Activated T-helper 2 cell treated with anti-CD3 and anti-CD28 coated beads, Interferon-gamma antibody, Interleukin-2, Interleukin-4, amounts not matched to agents 10 μg/mL and 5 μg/mL and 100 μg/mL, durations not matched to agents 14 hours and 24 hours and 36 hours (primary cell): Measurements from ENCODE around the gene SLC9A1. TPM values are rescaled to one million over a fixed set of nuclear protein-coding genes. Genes with fewer than 3 reads are reported as not detected.

Source experiments
- DNase-seq: peaks from one replicate; pipeline ENCODE4 v3.0.0; 2021; ENCODE audit warnings: low spot score
- H3K27ac Mint-ChIP-seq: one replicate; pipeline ENCODE4 v1.8.0; 2021; ENCODE audit warnings: mixed read lengths
- H3K27me3 Mint-ChIP-seq: one replicate; pipeline ENCODE4 v1.8.0; 2021; ENCODE audit warnings: low read depth, mixed read lengths
- H3K36me3 Mint-ChIP-seq: one replicate; pipeline ENCODE4 v1.8.0; 2021; ENCODE audit warnings: low read depth, mixed read lengths
- H3K4me1 Mint-ChIP-seq: one replicate; pipeline ENCODE4 v1.8.0; 2021; ENCODE audit warnings: low read depth, mixed read lengths
- H3K4me3 Mint-ChIP-seq: one replicate; pipeline ENCODE4 v1.8.0; 2021; ENCODE audit warnings: low read depth, mild to moderate bottlenecking, moderate library complexity, mixed read lengths
- H3K9me3 Mint-ChIP-seq: one replicate; pipeline ENCODE4 v1.8.0; 2021; ENCODE audit warnings: mixed read lengths
- intact Hi-C: fragments of 100-400 bp; cut with micrococcal nuclease; formaldehyde crosslinking; loops from one replicate; pipeline ENCODE4 v1.15.1; 2023
- total RNA-seq: library from RNA; stranded (reverse); gene quantifications from 2 replicates; pipeline ENCODE4 v1.2.3, GENCODE V29; 2022

The SLC9A1 gene
- total RNA-seq, 1 donor from 2014 or later = 27.2 TPM

- H3K36me3 Mint-ChIP-seq = no peaks in the 10 kb centered on the region
- intact Hi-C loops = no loop called here
- H3K4me3 Mint-ChIP-seq = no peak overlapping the region
- no peak overlapping the region for H3K27ac Mint-ChIP-seq
- no peak for DNase-seq
- no peaks in the 10 kb centered on the region for H3K27me3 Mint-ChIP-seq
- H3K9me3 Mint-ChIP-seq = no peaks in the 10 kb centered on the region
- peaks cover 2% of the 10 kb centered on the region for H3K4me1 Mint-ChIP-seq
These were observed 32.3 kb downstream of the SLC9A1 start for GRCh38 chr1:27122652-27123051.

- Mint-ChIP-seq H3K27me3 (no peaks in the 10 kb centered on the region), H3K27ac (no peak overlapping the region)
These were observed 34.1 kb downstream of the SLC9A1 start for GRCh38 chr1:27120854-27121253.

GRCh38 chr1:27118440-27118689 lies 36.6 kb downstream of the SLC9A1 start:
- intact Hi-C loops = no loop called here

More at GRCh38 chr1:27120854-27121253, 34.1 kb downstream of the SLC9A1 start:
- Mint-ChIP-seq H3K9me3 (no peaks in the 10 kb centered on the region), H3K4me1 (peaks cover 7% of the 10 kb centered on the region), H3K4me3 (no peak overlapping the region), H3K36me3 (no peaks in the 10 kb centered on the region)
- intact Hi-C loops = no loop called here
- DNase-seq = no peak

GRCh38 chr1:27117733-27118439 lies 37.0 kb downstream of the SLC9A1 start:
- Mint-ChIP-seq H3K27ac (no peak overlapping the region), H3K9me3 (no peaks in the 10 kb centered on the region)

More at GRCh38 chr1:27118440-27118689, 36.6 kb downstream of the SLC9A1 start:
- no peak for DNase-seq
- H3K27ac Mint-ChIP-seq = no peak overlapping the region
- no peaks in the 10 kb centered on the region for H3K9me3 Mint-ChIP-seq
- H3K27me3 Mint-ChIP-seq = no peaks in the 10 kb centered on the region
- no peak overlapping the region for H3K4me3 Mint-ChIP-seq
- peaks cover 26% of the 10 kb centered on the region for H3K4me1 Mint-ChIP-seq
- peaks cover 11% of the 10 kb centered on the region for H3K36me3 Mint-ChIP-seq

GRCh38 chr1:27116697-27117096 lies 38.2 kb downstream of the SLC9A1 start:
- H3K36me3 Mint-ChIP-seq = peaks cover 21% of the 10 kb centered on the region
- H3K4me3 Mint-ChIP-seq = no peak overlapping the region
- DNase-seq = no peak
- no peaks in the 10 kb centered on the region for H3K9me3 Mint-ChIP-seq
- H3K4me1 Mint-ChIP-seq = peaks cover 36% of the 10 kb centered on the region
- no peak overlapping the region for H3K27ac Mint-ChIP-seq
- intact Hi-C loops = no loop called here
- no peaks in the 10 kb centered on the region for H3K27me3 Mint-ChIP-seq

More at GRCh38 chr1:27117733-27118439, 37.0 kb downstream of the SLC9A1 start:
- no peaks in the 10 kb centered on the region for H3K27me3 Mint-ChIP-seq
- H3K4me1 Mint-ChIP-seq = peaks cover 29% of the 10 kb centered on the region
- intact Hi-C loops = no loop called here
- DNase-seq = no peak
- H3K4me3 Mint-ChIP-seq = no peak overlapping the region
- H3K36me3 Mint-ChIP-seq = peaks cover 16% of the 10 kb centered on the region

- H3K27ac Mint-ChIP-seq = no peak overlapping the region
- H3K4me3 Mint-ChIP-seq = no peak overlapping the region
- H3K27me3 Mint-ChIP-seq = no peaks in the 10 kb centered on the region
- peaks cover 38% of the 10 kb centered on the region for H3K4me1 Mint-ChIP-seq
- intact Hi-C loops = no loop called here
- peaks cover 21% of the 10 kb centered on the region for H3K36me3 Mint-ChIP-seq
- DNase-seq = no peak
- no peaks in the 10 kb centered on the region for H3K9me3 Mint-ChIP-seq
These were observed 38.7 kb downstream of the SLC9A1 start for GRCh38 chr1:27116232-27116631.

- intact Hi-C loops = no loop called here
- Mint-ChIP-seq H3K4me1 (peaks cover 38% of the 10 kb centered on the region), H3K9me3 (no peaks in the 10 kb centered on the region), H3K36me3 (peaks cover 21% of the 10 kb centered on the region), H3K4me3 (no peak overlapping the region), H3K27me3 (no peaks in the 10 kb centered on the region), H3K27ac (no peak overlapping the region)
- DNase-seq = no peak
These were observed 40.4 kb downstream of the SLC9A1 start for GRCh38 chr1:27114546-27114945.

- H3K27ac Mint-ChIP-seq = no peak overlapping the region
- H3K4me3 Mint-ChIP-seq = no peak overlapping the region
- no peaks in the 10 kb centered on the region for H3K9me3 Mint-ChIP-seq
- intact Hi-C loops = loop anchor here (2.0 kb wide), 2 partner anchors 23 to 41 kb away; partner anchors contain the start of gene SLC9A1
- H3K4me1 Mint-ChIP-seq = peaks cover 41% of the 10 kb centered on the region
- DNase-seq = no peak
- H3K36me3 Mint-ChIP-seq = peaks cover 23% of the 10 kb centered on the region
- H3K27me3 Mint-ChIP-seq = no peaks in the 10 kb centered on the region
These were observed 41.1 kb downstream of the SLC9A1 start for GRCh38 chr1:27113861-27114260.

- no peaks in the 10 kb centered on the region for H3K27me3 Mint-ChIP-seq
- no peaks in the 10 kb centered on the region for H3K9me3 Mint-ChIP-seq
- H3K36me3 Mint-ChIP-seq = peaks cover 23% of the 10 kb centered on the region
- intact Hi-C loops = loop anchor here (2.0 kb wide), 2 partner anchors 25 to 43 kb away; partner anchors contain the start of gene SLC9A1
- no peak overlapping the region for H3K4me3 Mint-ChIP-seq
- peak; percentile 55 for DNase-seq
- H3K4me1 Mint-ChIP-seq = peaks cover 40% of the 10 kb centered on the region
- H3K27ac Mint-ChIP-seq = peak overlapping the region; percentile 85
These were observed 43.0 kb downstream of the SLC9A1 start for GRCh38 chr1:27111626-27112573.

- H3K4me3 Mint-ChIP-seq = no peak overlapping the region
- no peak for DNase-seq
- intact Hi-C loops = no loop called here
- H3K27me3 Mint-ChIP-seq = no peaks in the 10 kb centered on the region
- H3K36me3 Mint-ChIP-seq = peaks cover 25% of the 10 kb centered on the region
- no peaks in the 10 kb centered on the region for H3K9me3 Mint-ChIP-seq
- H3K27ac Mint-ChIP-seq = peak overlapping the region; percentile 28
- peaks cover 31% of the 10 kb centered on the region for H3K4me1 Mint-ChIP-seq
These were observed 45.7 kb downstream of the SLC9A1 start for GRCh38 chr1:27109103-27109822.

- H3K27me3 Mint-ChIP-seq = no peaks in the 10 kb centered on the region
- H3K4me3 Mint-ChIP-seq = no peak overlapping the region
- H3K27ac Mint-ChIP-seq = no peak overlapping the region
- peaks cover 18% of the 10 kb centered on the region for H3K36me3 Mint-ChIP-seq
- no peaks in the 10 kb centered on the region for H3K9me3 Mint-ChIP-seq
- peaks cover 25% of the 10 kb centered on the region for H3K4me1 Mint-ChIP-seq
- DNase-seq = no peak
- intact Hi-C loops = no loop called here
These were observed 46.3 kb downstream of the SLC9A1 start for GRCh38 chr1:27108588-27108987.

- DNase-seq = no peak
- intact Hi-C loops = no loop called here
- H3K4me1 Mint-ChIP-seq = peaks cover 11% of the 10 kb centered on the region
These were observed 48.2 kb downstream of the SLC9A1 start for GRCh38 chr1:27106561-27107323.

More at GRCh38 chr1:27106561-27107323, 48.2 kb downstream of the SLC9A1 start:
- Mint-ChIP-seq H3K4me3 (no peak overlapping the region), H3K27me3 (no peaks in the 10 kb centered on the region), H3K27ac (peak overlapping the region; percentile 66), H3K36me3 (peaks cover 9% of the 10 kb centered on the region), H3K9me3 (no peaks in the 10 kb centered on the region)
